HepG2 (cell line): Measurements from ENCODE around the gene DYSF. TPM values are rescaled to one million over a fixed set of nuclear protein-coding genes. Genes with fewer than 3 reads are reported as not detected.

Source experiments
- DNMT3B ChIP-seq: conservative IDR thresholded peaks from 2 replicates; pipeline ENCODE4 v1.6.1; 2016; ENCODE audit warnings: missing biosample characterization, control low read depth
- ELF4 ChIP-seq: sonication (generic); formaldehyde crosslinking; IDR thresholded peaks from 2 replicates; pipeline ENCODE4 v1.5.0; 2020; ENCODE audit warnings: missing genetic modification reagents, mild to moderate bottlenecking, moderate library complexity, borderline replicate concordance
- FOXJ3 ChIP-seq: sonication (generic); formaldehyde crosslinking; IDR thresholded peaks from 2 replicates; pipeline ENCODE4 v1.4.0; 2020; ENCODE audit warnings: missing genetic modification reagents, mild to moderate bottlenecking, borderline replicate concordance
- HNF1A ChIP-seq, 2 experiments: sonication (generic) in 1 of 2; formaldehyde crosslinking in 1 of 2; IDR thresholded peaks; 2 replicates each; pipeline versions ENCODE4 v1.4.0 to v1.6.1; 2016 to 2020; ENCODE audit warnings: borderline replicate concordance in 1 of 2, low read depth in 1 of 2, mild to moderate bottlenecking in 1 of 2, missing genetic modification reagents in 1 of 2
- IRF2 ChIP-seq: IDR thresholded peaks from 2 replicates; pipeline ENCODE4 v1.6.1; 2018; ENCODE audit warnings: missing genetic modification reagents, missing compliant biosample characterization
- MLX ChIP-seq: IDR thresholded peaks from 2 replicates; pipeline ENCODE4 v1.6.1; 2016
- NFE2L2 ChIP-seq: fragments of 150-350 bp; IDR thresholded peaks from 2 replicates; pipeline ENCODE4 v1.6.1; 2014; ENCODE audit warnings: low read length
- POLR2G ChIP-seq: fragments of 200-400 bp; formaldehyde crosslinking; IDR thresholded peaks from 2 replicates; pipeline ENCODE4 v1.6.1; 2018; ENCODE audit warnings: mild to moderate bottlenecking, low read depth, low read length, moderate library complexity
- SAP130 ChIP-seq: IDR thresholded peaks from 2 replicates; pipeline ENCODE4 v1.6.1; 2016; ENCODE audit warnings: low read depth
- ZNF260 ChIP-seq: sonication (generic); formaldehyde crosslinking; IDR thresholded peaks from 2 replicates; pipeline ENCODE4 v1.4.0; 2020; ENCODE audit warnings: missing genetic modification reagents, low read depth, mild to moderate bottlenecking, borderline replicate concordance
- ZNF652 ChIP-seq: IDR thresholded peaks from 2 replicates; pipeline ENCODE4 v1.6.1; 2016; ENCODE audit warnings: low read depth, borderline replicate concordance
- ZNF740 ChIP-seq: sonication (generic); formaldehyde crosslinking; IDR thresholded peaks from 2 replicates; pipeline ENCODE4 v1.4.0; 2020; ENCODE audit warnings: missing genetic modification reagents
- polyA plus RNA-seq, 8 experiments: library from polyadenylated mRNA; depleted of rRNA in 3 of 8; stranded (reverse) in 7 of 8; unstranded in 1 of 8; fragments of >200 nt; fragmentation: Illumina TruSeq in 4 of 8; extraction: Trizol in 4 of 8; gene quantifications; 2 replicates each; pipeline versions ENCODE4 v1.2.1 to v1.2.3, GENCODE V29; 2011 to 2016; ENCODE audit warnings: low read depth in 4 of 8, missing spikeins in 1 of 8, mixed read lengths in 1 of 8; ENCODE audit not compliant: insufficient read depth in 1 of 8
- total RNA-seq, 5 experiments: library from RNA; depleted of rRNA; stranded (reverse); fragments of >200 nt; fragmentation: Illumina TruSeq; extraction: Trizol; gene quantifications; 2 replicates each; pipeline ENCODE4 v1.2.3, GENCODE V29; 2016; ENCODE audit warnings: low read depth in 1 of 5

Gene DYSF
- total and polyA plus RNA-seq, 2 of the 13 experiments (the other 11 are each of a cell fraction or from before 2014, with no cell fraction given) = 0.15 to 2.4 TPM

- TF ChIP-seq HNF1A (IDR thresholded peaks at IDR 0.05; ENCODE audit: low read depth) (no peak), HNF1A (CRISPR knock-in tag; IDR thresholded peaks at IDR 0.05; ENCODE audit: borderline replicate concordance) (no peak), MLX (no peak), ZNF652 (no peak), IRF2 (CRISPR knock-in tag) (no peak), NFE2L2 (no peak), SAP130 (CRISPR knock-in tag) (no peak), DNMT3B (CRISPR knock-in tag) (no peak), POLR2G (no peak), ZNF740 (no peak), FOXJ3 (no peak), ZNF260 (no peak), ELF4 (CRISPR knock-in tag) (no peak)
Measured at GRCh38 chr2:71479261-71479660, 25.9 kb downstream of the DYSF start (continued).
